Activated CD4-positive, alpha-beta T cell treated with anti-CD3 and anti-CD28 coated beads, Interleukin-2, amount 50 U/mL, for 48 hours (primary cell): ENCODE results near the gene RTP3.
A peak's percentile ranks its signal among the peaks of the same experiment; 100 is the strongest.
"Not testable (repeated sequence)": the region's sequence is repeated elsewhere in the genome, so short reads cannot be mapped to it uniquely, and the experiment has no call there.

Experiments
- DNase-seq, 2 experiments: peaks; one replicate each; pipeline ENCODE4 v3.0.0-alpha.2; 2020

RTP3 gene

GRCh38 chr3:46522201-46522600 is 24.4 kb downstream of the RTP3 start:
- not testable (repeated sequence) for DNase-seq

DNA sequence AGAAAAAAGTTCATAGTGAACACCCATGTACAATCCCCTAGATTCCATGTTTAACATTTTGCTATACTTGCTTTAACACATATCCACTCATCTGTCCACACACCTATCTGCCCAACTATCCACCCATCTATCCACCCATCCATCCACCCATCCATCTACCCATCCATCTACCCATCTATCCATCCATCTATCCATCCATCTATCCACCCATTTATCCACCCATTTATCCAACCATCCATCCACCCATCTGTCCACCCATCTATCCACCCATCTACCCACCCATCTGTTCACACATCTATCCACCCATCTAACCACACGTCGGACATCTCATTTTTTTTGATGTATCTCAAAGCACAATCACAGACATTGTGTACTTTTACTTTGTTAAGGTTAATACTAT is 25.8 kb downstream of the RTP3 start:
- no peak for DNase-seq

DNA sequence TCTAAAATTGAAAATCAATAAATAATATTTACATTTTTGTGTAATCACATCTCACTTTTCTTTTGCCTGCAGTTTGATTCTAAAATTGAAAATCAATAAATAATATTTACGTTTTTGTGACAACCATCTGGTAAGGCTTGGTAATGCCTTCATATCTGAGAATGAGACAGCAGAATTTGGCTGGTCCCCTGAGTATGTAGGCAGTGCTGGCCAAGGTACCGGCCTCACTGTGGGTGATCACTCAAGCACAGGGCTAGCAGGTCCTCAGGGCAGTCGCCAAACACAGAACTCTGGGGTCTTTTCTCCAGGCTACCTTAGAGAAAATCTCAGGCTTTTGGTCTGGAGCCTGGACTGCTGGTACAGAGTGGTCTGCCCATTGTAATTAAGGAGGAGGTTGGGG is 26.2 kb downstream of the RTP3 start:
- DNase-seq, result no peak

DNA sequence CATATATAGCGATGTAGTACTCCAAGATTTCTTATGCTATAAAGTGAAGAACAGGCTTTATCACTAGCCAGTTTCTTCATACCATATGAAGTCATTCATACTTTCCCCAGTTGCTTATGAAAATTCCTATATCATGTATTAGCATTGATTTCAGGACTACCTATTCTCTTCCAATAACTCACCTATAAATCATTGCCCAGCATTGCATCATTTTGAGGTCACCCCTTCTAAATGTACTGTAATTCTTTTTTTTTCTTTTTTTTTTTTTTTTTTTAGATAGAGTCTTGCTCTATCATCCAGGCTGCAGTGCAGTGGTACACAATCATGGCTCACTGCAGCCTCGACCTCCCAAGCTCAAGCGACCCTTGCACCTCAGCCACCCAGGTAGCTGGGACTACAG is 27.1 kb downstream of the RTP3 start:
- DNase-seq, result no peak

DNA sequence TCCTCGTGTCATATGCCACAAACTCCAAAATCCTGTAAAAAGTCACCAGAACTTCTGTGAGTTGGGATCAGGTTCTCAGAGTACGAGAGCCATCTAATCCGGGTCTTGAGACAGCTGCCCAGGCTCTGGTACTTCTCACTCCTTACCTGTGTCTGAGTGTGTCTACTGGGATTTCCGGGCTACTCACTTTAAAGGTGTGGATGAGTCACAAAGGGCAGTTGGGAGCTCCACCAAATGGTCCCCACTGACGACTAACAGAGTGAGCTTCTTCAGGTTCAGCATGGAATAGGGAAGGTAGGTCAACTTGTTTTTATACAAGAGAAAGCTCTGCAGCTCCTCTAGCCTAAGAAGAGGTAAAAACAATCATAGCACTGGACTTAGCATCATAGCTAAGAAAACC is 29.5 kb downstream of the RTP3 start:
- no peak for DNase-seq

GRCh38 chr3:46533091-46533490 is 35.3 kb downstream of the RTP3 start:
- DNase-seq, result no peak

GRCh38 chr3:46535746-46536145 is 38.0 kb downstream of the RTP3 start:
- no peak for DNase-seq

DNA sequence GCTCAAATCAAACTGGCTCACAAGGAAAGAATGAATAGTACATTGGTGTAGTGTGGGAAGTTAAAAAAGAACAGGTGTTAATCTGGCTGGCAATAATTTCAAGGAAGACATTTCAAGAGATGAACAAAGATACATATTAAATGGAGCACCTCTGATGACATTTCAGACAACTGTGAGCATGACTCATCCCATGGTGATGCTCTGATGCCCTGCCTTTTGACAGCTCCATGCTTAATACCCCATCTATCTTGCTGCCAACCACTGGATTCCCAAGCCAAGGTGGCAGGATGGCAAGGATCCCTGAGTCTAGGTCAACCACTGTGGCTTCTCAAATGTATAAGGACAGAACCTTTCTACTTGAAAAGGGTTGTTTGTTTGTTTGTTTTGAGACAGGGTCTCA is 39.0 kb downstream of the RTP3 start:
- no peak for DNase-seq

GRCh38 chr3:46537316-46537715 is 39.5 kb downstream of the RTP3 start:
- no peak for DNase-seq

DNA sequence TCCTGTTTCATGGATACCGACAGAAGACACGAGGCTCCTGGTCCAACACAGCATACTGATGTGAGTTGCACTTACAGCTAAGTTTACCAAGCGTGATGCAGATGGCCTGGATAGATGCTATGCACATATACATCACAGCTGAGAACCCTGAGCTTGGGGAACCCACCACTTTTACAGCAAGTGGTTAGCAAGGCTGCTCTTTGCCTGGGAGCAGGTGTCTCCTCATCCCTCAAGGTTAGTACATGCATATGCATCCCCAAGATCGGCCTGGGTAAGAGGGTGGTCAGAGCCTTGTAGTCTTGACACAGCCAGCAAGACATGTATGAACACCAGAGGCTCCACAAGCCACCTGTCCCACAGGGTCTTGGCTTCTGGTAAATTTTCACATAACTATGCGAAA is 40.0 kb downstream of the RTP3 start:
- no peak for DNase-seq

GRCh38 chr3:46538425-46538802 is 40.6 kb downstream of the RTP3 start:
- DNase-seq, result not testable (repeated sequence)

DNA sequence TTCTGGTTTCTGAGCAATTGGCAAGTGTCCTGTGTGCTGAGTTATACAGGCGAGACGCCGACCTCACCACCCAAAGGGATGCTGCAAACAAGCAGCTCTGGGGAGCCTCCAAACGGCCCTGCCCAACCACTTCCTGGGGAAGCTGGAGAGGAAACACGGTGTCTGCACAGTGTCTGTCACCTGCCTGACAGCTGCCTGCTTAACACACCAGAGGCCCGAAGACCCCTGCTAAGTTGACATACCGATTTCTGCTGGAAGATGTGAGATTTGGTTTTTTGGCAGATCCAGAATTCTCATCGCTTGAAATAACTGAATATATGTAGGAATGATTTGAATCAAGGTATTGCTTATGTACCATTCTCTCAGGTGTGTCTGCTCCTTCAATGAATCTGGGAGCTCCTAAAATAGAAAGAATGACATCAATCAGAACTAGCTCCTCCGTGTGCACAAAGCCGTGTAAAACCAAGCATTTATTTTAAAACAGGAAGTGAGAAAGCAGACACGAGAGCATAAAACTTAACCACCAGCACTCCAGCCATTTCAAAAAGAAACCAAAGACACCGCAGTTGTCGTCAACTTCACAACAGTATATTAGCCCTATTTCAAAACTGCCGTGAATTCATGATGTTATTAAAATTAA is 41.1 kb downstream of the RTP3 start:
- DNase-seq, result peak; percentile 63 to 70

DNA sequence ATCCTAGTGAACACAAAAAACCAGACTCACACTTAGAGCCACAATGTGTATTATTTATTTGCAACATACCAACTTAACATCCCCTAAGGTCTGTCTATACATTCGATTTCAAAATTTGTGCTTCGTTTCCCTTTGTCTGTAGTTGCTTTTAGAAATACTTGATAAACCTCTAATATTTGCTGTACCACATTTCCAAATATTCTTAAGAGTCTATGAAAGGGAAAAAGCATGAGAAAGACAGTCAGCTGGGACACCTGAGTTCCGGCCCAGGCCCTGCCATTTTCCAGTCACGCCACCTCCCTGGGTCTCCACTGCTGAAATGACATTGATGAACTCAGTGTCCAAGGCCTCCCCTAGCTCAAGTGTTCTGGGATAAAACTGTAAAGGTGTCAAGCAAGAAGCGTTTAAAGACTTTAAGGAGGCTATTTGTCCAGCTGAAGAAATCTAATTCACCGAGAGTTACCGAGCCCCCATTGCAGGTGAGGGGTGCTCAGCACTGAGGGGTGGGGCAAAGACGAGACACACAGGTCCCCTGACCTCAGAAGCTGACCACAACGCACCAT is 41.7 kb downstream of the RTP3 start:
- no peak for DNase-seq

DNA sequence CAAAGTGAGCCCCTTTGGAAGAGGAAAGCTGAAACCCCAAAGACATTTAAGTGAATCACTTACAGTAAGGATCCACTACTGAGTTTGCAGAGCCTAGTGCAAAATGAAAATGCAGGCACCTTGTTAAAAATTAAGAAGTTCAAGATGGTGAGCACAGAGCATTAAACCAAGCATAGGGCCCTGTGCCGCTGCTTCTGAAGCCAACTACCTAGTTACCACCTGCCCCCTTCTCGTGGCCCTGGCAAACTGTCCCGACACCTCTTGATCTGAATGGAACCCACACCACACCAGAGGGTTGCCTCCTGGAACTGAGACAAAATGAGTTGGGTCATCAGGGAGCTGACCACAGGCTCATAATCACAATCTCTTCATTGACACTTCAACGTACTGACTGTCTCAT is 42.8 kb downstream of the RTP3 start:
- no peak for DNase-seq

DNA sequence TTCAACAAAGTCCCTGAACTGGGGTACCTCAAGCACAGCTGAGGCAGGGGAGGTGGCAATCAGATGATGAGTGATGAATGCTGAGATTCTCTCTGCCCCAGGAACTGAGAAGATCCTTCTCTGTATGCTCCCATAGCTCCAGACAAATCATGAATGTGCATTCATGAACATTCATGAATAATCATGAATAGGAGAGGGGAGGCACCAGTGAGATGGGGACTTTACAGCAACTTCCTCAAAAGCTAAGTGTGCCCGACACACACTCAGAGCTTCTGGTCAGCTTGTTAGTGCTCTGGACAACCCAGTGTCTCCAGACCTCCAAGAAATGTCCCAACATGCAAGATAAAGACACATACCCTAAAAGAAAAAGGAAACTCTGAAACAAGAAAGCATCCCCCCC is 44.1 kb downstream of the RTP3 start:
- no peak for DNase-seq

DNA sequence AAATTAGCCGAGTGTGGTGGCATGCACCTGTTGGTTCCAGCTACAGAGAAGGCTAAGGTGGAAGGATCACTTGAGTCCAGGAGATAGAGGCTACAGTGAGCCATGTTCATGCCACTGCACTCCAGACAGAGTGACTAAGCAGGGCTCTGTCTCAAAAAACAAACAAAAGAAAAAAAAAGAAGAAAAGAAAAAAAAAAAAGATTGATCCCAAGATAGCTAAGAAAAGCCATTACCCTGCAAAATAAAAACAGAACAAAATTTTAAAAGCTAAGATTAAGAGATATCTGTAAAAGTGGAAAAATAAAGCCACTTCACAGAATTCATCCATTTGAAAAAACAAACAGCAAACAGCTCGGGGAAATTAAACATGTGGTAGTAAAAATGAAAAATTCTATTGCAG is 44.6 kb downstream of the RTP3 start:
- no peak for DNase-seq

GRCh38 chr3:46542801-46543201 is 45.0 kb downstream of the RTP3 start:
- no peak for DNase-seq

DNA sequence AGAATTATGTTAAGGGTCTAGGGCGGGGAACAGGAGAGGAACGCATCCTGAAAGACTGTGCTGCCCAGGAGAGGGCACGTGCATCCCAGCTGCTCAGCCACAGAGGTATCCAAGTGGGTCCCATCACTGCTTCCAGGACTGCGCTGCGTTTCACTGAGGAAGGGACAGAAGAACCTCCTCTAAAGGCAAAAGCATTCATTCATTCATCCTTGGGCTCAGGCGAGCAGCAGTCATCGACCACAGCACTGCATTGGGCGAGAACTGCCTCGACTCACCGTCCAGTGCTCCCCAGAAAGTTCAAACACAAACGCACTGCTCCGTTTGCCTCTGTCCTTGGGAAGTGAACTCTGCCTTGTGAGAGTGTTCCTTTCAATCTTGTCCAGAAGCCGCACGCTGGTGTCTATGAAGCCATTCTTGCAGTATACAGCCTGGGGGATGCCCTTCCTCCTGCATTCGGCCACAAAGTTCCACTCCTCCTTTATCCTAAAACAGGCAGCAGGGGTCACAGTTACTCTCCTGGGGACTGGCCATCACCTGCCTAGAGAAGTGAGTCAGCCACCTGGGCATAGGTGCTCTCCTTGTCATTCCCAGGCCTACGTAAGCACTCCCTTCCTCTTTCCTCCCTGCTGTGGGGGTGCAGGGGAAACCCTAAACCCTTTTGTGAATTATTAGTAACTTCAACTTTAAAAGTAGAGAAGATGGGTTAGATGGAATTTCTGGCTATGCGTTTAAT is 47.2 kb downstream of the RTP3 start:
- DNase-seq, result no peak

DNA sequence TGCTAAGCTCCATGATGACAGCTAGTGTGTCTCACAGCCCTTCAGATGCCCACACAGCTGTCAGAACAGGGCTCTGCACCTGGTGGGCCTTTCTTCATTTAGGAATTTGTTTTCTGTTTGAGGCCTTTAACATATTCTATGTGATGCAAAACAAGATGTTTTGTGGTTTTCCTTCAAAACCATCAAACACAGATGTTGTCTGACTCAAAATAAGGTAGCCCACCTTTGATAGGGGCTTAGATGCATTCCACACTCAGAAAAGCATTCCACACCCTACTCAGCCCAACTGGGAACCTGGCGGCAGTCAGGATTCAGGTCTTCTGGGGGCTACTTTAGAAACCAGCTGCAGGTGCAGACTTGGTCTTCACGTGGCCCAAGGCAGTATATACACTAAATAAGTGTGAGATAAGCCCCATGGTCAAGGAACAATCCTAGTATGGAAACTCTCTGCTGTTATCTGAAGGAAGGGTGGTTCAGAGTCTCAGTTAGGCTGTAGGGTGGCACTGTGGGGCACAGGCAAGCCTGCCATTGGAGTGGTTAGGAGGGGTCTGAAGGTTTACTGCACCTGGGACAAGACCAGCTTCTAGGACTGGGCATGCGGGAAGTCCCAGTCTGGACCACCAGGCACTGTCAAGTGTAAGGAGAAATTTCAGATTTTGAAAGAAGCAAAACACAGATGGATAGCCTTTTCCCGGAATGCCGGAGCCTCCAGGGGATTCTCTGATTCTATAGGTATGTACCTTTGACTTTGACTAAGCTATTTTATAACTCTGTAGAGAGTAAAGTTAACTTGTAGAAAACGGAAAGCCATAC is 48.2 kb downstream of the RTP3 start:
- DNase-seq, result no peak

GRCh38 chr3:46546896-46547440 is 49.2 kb downstream of the RTP3 start:
- no peak for DNase-seq

- DNase-seq, result not testable (repeated sequence)
These were observed 50.8 kb downstream of the RTP3 start for GRCh38 chr3:46548611-46549010.

GRCh38 chr3:46549408-46549904 is 51.7 kb downstream of the RTP3 start:
- no peak for DNase-seq

- no peak for DNase-seq
These were observed 52.2 kb downstream of the RTP3 start for GRCh38 chr3:46549989-46550388.
